ENCODE data around the gene IL17A.

DNA sequence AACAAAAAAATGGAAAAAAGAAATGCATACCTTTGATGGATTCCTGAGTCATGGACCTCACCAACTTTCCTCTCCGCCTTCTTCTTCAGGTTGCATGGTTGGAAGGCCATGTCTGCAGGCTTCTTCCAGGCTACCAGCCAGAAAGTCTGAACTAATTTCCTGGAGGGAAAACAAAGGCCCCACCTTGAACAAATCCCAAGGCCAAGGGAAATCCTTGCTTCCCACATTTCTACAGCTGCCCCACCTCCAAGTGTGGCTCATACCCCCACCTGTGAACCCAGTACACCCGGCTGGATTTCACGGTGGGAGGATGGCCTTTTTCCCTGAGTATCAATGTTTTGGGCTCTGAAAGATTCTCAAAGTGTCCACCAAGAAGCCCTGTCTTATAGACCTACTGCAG, 22.4 kb downstream of the IL17A start:
- TF ChIP-seq POLR2A (IDR thresholded peaks at IDR 0.05; ENCODE audit: low read depth, low read length), result no peak
- TF ChIP-seq, protein P1, sequence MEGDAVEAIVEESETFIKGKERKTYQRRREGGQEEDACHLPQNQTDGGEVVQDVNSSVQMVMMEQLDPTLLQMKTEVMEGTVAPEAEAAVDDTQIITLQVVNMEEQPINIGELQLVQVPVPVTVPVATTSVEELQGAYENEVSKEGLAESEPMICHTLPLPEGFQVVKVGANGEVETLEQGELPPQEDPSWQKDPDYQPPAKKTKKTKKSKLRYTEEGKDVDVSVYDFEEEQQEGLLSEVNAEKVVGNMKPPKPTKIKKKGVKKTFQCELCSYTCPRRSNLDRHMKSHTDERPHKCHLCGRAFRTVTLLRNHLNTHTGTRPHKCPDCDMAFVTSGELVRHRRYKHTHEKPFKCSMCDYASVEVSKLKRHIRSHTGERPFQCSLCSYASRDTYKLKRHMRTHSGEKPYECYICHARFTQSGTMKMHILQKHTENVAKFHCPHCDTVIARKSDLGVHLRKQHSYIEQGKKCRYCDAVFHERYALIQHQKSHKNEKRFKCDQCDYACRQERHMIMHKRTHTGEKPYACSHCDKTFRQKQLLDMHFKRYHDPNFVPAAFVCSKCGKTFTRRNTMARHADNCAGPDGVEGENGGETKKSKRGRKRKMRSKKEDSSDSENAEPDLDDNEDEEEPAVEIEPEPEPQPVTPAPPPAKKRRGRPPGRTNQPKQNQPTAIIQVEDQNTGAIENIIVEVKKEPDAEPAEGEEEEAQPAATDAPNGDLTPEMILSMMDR (IDR thresholded peaks at IDR 0.05; ENCODE audit: extremely low read depth in 1 of 2, insufficient read depth in 1 of 2, low read depth in 1 of 2, low read length in 2 of 2), result no peak

All from endothelial cell of umbilical vein (primary cell).